Measurements from ENCODE around the gene EFCAB6. TPM values are rescaled to one million over a fixed set of nuclear protein-coding genes. Genes with fewer than 3 reads are reported as not detected.

The EFCAB6 gene
- total and polyA plus RNA-seq, 2 of the 4 experiments (the other 2 are of a cell fraction), result 0.44 to 1.1 TPM

GRCh38 chr22:43543522-43544288 is 268.4 kb downstream of the EFCAB6 start:
- no TSS peak for BruUV-seq (replicated peaks)
- ChIA-PET CTCF (no interaction called here), POLR2A (ENCODE audit: unreplicated experiment) (no interaction called here)
- no peak overlapping the region for H2BK5ac ChIP-seq (ENCODE audit: low read depth, low read length, poor library complexity, severe bottlenecking)
- H3K4me3 ChIP-seq (ENCODE audit: insufficient read depth, low read depth, low read length), result no peak overlapping the region
- H3K23ac ChIP-seq (ENCODE audit: low read depth, low read length), result no peak overlapping the region
- H4K91ac ChIP-seq (ENCODE audit: insufficient read depth, low read depth, low read length), result no peak overlapping the region
- H3K56ac ChIP-seq (ENCODE audit: extremely low read depth, insufficient read depth, low read length), result no peak overlapping the region
- no peak overlapping the region for H4K8ac ChIP-seq (ENCODE audit: low read depth in 2 of 2, low read length in 2 of 2)
- DNase-seq, result no peak
- H3K27me3 ChIP-seq (ENCODE audit: control insufficient read depth, insufficient read depth, low read length), result no peaks in the 10 kb centered on the region; the same call in 1 of the 2 replicates
- H3K9me1 ChIP-seq (ENCODE audit: insufficient read depth, low read length), result no peaks in the 10 kb centered on the region
- 37% methylated on average over 7 of the region's 12 CpGs; no CpG with 5 or more reads in 1 of the 2 experiments for WGBS, 2 experiments (ENCODE audit: extremely low coverage in 2 of 2, insufficient read length in 1 of 2)
- intact Hi-C loops (cut with micrococcal nuclease) (no loop called here), in situ Hi-C loops (cut with MboI; ENCODE audit: low sequenced_read_pairs) (no loop called here), dilution Hi-C loops (cut with HindIII; ENCODE audit: low sequenced_read_pairs, unreplicated experiment) (no loop called here)
- H3K27ac ChIP-seq (ENCODE audit: insufficient read depth, low read length), result no peak overlapping the region
- H3K4ac ChIP-seq (ENCODE audit: low read depth, low read length), result no peak overlapping the region
- H2AFZ ChIP-seq (replicated peaks; ENCODE audit: low read length, poor library complexity), result no peak overlapping the region
- ATAC-seq (ENCODE audit: low read depth), result no peak
- H4K20me1 ChIP-seq (ENCODE audit: insufficient read depth, low read length), result no peaks in the 10 kb centered on the region
- H2AK9ac ChIP-seq (replicated peaks; ENCODE audit: low read depth, low read length, poor library complexity), result no peak overlapping the region
- H4K5ac ChIP-seq (ENCODE audit: low read depth, low read length), result no peak overlapping the region
- no peak overlapping the region for H3K9ac ChIP-seq (ENCODE audit: low read depth, low read length)
- no peaks in the 10 kb centered on the region for H3K4me1 ChIP-seq (ENCODE audit: control insufficient read depth, insufficient read depth, low read length)
- H3K9me3 ChIP-seq (ENCODE audit: control insufficient read depth, insufficient read depth, low read length), result no peaks in the 10 kb centered on the region
- no peak overlapping the region for H3K4me2 ChIP-seq (ENCODE audit: low read depth, low read length)
- no peaks in the 10 kb centered on the region for H3K79me1 ChIP-seq (ENCODE audit: low read depth in 1 of 2, low read length in 2 of 2)
- no peak overlapping the region for H2BK120ac ChIP-seq (ENCODE audit: low read depth, low read length)
- no peak for TF ChIP-seq BHLHE40 (IDR thresholded peaks at IDR 0.05; ENCODE audit: low read depth, low read length)
- no peak for TF ChIP-seq CEBPB (IDR thresholded peaks at IDR 0.05; ENCODE audit: low read depth, low read length)
- no peak for TF ChIP-seq FOS (IDR thresholded peaks at IDR 0.05; ENCODE audit: low read depth, low read length)
- TF ChIP-seq ELK1 (IDR thresholded peaks at IDR 0.05; ENCODE audit: borderline replicate concordance, low read depth, low read length), result no peak
- TF ChIP-seq RCOR1 (IDR thresholded peaks at IDR 0.05; ENCODE audit: insufficient replicate concordance, low read length), result no peak
- no peak for TF ChIP-seq MAZ (IDR thresholded peaks at IDR 0.05; ENCODE audit: borderline replicate concordance, low read depth, low read length)
- TF ChIP-seq MXI1 (IDR thresholded peaks at IDR 0.05; ENCODE audit: borderline replicate concordance, low read depth, low read length), result no peak
- no peak for TF ChIP-seq CTCF (conservative IDR thresholded peaks at IDR 0.05; ENCODE audit: low read depth, low read length)
- TF ChIP-seq SMC3 (IDR thresholded peaks at IDR 0.05; ENCODE audit: low read depth, low read length), result no peak
- H2BK15ac ChIP-seq (ENCODE audit: low read depth, low read length), result no peak overlapping the region
- no peak overlapping the region for H2BK20ac ChIP-seq (ENCODE audit: low read depth, low read length)
- no peak overlapping the region for H3K14ac ChIP-seq (replicated peaks; ENCODE audit: low read depth, low read length)
- H2AK5ac ChIP-seq (ENCODE audit: low read depth, low read length), result no peak overlapping the region
- no peaks in the 10 kb centered on the region for H3K36me3 ChIP-seq (ENCODE audit: control insufficient read depth, insufficient read depth, low read length)
- H3K18ac ChIP-seq (ENCODE audit: low read depth, low read length), result no peak overlapping the region
